HG03196 (cell line): ENCODE data around the gene ARHGAP1.
"Not testable (repeated sequence)": the region's sequence is repeated elsewhere in the genome, so short reads cannot be mapped to it uniquely, and the experiment has no call there.

Source experiments
- ATAC-seq: cut with Tn5 transposase; IDR thresholded peaks from one replicate; pipeline ENCODE4 v1.9.1; 2021; ENCODE audit not compliant: unreplicated experiment

ARHGAP1 gene

GRCh38 chr11:46724088-46724487 lies 23.7 kb upstream of the ARHGAP1 start:
- ATAC-seq: no peak

- no peak for ATAC-seq
Measured at GRCh38 chr11:46723359-46723680, 22.9 kb upstream of the ARHGAP1 start.

DNA sequence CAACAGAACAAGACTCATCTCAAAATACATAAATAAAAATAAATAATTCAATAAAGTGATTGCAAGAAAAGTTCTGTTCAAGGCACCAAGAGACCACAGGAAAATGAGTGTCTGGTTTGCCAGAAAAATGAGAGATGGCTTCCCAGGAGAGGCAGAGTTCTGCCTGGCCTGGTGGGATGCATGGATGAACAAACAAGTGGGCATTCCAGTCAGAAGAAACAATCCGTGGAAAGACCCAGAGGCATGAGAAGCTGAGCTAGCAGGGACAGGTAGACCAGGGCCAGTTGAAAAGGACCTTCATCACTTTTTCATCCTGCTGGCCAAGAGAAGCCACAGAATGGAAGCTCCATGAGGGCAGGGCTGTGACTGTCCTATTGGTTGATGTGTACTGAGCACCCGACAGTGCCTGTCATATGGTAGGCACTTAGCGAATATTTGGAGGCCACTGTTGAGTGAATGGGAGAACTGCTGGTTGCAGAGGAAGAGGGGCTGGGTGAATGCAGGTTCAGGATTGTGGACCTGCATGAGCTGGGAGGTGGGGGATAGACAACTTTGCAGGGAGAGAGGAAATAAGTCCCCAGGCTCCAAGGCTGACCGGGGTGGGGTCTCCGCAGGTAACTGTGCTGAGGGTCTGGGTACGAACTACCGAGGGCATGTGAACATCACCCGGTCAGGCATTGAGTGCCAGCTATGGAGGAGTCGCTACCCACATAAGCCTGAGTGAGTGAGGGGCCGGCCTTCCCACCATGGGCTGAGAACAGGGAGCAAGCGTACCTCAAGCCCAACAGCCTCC lies 22.3 kb upstream of the ARHGAP1 start:
- no peak for ATAC-seq

- no peak for ATAC-seq
Measured at GRCh38 chr11:46721286-46721685, 20.9 kb upstream of the ARHGAP1 start.

GRCh38 chr11:46719543-46720218 lies 19.3 kb upstream of the ARHGAP1 start:
- no peak for ATAC-seq

DNA sequence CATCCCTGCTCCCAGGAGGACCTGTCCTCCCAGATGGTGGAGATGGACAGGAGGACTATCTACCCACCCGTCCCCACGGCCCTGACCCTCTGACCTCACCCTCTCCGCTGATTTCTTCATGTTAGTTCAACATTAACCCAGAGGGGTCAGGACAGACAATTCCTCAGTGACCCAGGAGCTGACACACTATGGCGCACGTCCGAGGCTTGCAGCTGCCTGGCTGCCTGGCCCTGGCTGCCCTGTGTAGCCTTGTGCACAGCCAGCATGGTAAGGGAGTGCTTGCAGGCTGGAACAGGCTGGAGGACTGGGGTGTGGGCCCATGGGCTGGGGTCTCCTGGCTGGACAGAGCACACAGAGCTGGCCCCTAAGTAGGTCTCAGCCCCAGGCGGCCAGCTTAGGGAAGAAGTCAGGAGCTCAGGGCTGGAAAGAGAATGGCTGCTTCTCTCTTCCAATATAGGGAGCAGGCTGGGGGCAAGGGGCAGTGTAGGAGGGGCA lies 18.7 kb upstream of the ARHGAP1 start, which contains the start of gene F2:
Gene F2, plus strand, starts transcription at position 166 of the 495 bp plus-strand sequence. Its CDS starts 23 bp downstream, at position 189.
- no peak for ATAC-seq

- ATAC-seq: no peak
Measured at GRCh38 chr11:46718155-46719019, 18.0 kb upstream of the ARHGAP1 start.

DNA sequence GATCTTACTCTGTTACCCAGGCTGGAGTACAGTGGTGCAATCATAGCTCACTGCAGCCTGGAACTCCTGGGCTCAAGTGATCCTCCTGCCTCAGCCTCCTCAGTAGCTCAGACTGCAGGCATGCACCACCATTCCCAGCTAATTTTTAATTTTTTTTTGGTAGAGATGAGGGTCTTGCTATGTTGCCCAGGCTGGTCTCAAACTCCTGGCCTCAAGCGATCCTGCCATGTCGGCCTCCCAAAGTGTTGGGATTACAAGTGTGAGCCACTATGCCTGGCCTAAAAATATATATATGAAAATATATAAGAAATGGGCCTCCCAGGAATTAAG lies 17.4 kb upstream of the ARHGAP1 start:
- ATAC-seq: not testable (repeated sequence)

- no peak for ATAC-seq
Measured at GRCh38 chr11:46712874-46713576, 12.6 kb upstream of the ARHGAP1 start.

DNA sequence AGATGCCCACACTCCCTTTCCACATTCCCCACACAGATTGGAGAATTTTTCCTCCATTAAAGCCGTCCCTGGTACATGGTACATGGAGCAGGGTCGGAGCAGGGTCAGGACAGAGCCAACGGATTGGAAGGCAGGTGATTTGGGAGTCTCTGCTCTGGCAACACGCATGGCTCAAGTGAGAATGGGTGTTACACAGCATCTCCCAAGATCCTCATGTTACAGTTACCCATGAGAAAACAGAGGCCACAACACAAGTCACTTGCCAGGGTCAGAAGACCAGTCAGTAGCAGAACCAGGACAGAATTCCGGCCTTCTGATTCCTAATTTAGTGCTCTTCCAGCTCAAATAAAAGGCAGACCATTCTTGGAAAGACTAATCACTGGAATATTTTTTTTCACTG lies 10.9 kb upstream of the ARHGAP1 start:
- no peak for ATAC-seq

GRCh38 chr11:46710821-46711269 lies 10.4 kb upstream of the ARHGAP1 start:
- ATAC-seq: no peak

DNA sequence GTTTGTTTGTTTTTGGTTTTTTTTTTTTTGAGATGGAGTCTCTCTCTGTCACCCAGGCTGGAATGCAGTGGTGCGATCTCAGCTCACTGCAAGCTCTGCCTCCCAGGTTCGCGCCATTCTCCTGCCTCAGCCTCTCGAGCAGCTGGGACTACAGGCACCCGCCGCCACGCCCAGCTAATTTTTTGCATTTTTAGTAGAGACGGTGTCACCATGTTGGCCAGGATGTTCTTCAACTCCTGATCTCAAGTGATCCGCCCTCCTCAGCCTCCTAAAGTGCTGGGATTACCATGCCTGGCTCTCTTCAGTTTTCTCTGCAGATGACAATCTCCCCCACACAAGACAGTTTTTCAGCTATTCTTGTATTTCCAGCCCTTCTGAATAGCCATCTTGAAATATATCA lies 8.9 kb upstream of the ARHGAP1 start:
- ATAC-seq: not testable (repeated sequence)

GRCh38 chr11:46706886-46707285 lies 6.5 kb upstream of the ARHGAP1 start:
- ATAC-seq: no peak

DNA sequence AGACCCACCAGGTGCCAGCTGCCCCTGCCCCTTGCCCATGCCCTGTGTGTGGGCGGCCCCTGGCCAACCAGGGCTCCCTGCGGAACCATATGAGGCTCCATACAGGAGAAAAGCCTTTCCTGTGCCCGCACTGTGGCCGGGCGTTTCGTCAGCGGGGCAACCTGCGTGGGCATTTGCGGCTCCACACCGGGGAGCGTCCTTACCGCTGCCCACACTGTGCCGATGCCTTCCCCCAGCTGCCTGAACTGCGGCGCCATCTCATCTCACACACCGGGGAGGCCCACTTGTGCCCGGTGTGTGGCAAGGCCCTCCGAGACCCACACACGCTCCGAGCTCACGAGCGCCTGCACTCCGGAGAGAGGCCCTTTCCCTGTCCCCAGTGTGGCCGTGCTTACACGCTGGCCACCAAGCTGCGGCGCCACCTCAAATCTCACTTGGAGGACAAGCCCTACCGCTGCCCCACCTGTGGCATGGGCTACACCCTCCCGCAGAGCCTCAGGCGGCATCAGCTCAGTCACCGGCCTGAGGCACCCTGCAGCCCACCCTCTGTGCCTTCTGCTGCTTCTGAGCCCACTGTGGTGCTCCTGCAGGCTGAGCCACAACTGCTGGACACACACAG lies 4.8 kb upstream of the ARHGAP1 start:
- no peak for ATAC-seq

DNA sequence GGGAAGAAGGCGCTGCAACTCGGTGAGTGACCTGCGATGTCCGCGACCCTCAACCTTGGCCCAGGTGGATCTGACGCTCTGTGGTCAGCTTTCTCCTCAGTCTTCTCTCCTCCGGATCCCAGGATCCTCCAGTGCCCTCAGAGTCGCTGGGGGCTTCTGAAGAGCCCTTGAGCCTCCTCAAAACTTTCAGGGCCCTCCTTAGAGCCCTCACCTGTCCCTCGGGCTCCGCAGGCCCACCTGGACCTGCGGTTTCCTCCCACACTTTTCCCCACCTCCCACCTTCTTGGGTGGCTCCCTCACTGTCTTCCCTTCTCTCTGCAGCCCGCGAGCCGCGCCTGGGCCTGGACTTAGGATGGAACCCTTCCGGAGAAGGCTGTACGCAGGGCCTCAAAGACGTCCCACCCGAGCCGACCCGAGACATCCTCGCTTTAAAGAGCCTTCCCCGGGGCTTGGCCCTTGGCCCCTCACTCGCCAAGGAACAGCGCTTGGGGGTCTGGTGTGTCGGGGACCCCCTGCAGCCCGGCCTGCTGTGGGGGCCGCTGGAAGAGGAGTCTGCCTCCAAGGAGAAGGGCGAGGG lies 747 bp upstream of the ARHGAP1 start:
- no peak for ATAC-seq

- no peak for ATAC-seq
Measured at GRCh38 chr11:46698597-46698996, 1.8 kb downstream of the ARHGAP1 start.

- no peak for ATAC-seq
Measured at GRCh38 chr11:46697723-46698122, 2.7 kb downstream of the ARHGAP1 start.

DNA sequence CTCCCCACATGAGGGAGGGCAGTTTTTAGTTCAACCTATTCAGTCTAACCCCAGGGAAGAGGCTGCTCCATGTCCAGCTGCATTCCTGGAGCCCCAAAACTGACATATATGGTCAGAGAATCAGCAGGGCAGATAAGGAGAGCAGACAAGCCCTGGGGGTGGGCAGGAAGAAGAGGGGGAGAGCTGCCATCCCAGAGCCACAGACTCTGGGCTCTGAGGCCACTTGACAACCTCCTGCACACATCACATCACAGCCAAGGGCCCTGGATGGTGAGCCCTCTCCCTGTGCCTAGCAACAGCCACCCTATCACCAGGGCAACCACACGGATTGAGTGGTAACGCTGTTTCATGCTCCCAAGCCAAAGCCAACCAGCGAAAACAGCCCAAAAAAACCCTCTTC lies 3.1 kb downstream of the ARHGAP1 start:
- ATAC-seq: no peak

- no peak for ATAC-seq
Measured at GRCh38 chr11:46696212-46696558, 4.2 kb downstream of the ARHGAP1 start.
